Measurements from ENCODE around the gene BABAM2.
"Not testable (repeated sequence)": the region's sequence is repeated elsewhere in the genome, so short reads cannot be mapped to it uniquely, and the experiment has no call there.

The BABAM2 gene

GRCh38 chr2:28333606-28334526 is 443.3 kb downstream of the BABAM2 start:
- no peaks in the 10 kb centered on the region for H3K4me1 ChIP-seq
- H3K27me3 ChIP-seq (ENCODE audit: control insufficient read depth, insufficient read depth, low read length): no peaks in the 10 kb centered on the region
- no peak overlapping the region for H3K4me2 ChIP-seq (ENCODE audit: low read length)
- no peak overlapping the region for H3K9ac ChIP-seq
- H3K9me3 ChIP-seq (ENCODE audit: control insufficient read depth, low read length): no peaks in the 10 kb centered on the region
- no peak overlapping the region for H3K4me3 ChIP-seq (ENCODE audit: low read depth, low read length)
- no peak overlapping the region for H2AFZ ChIP-seq
- TF ChIP-seq CTCF (IDR thresholded peaks at IDR 0.05): no peak
- H3K79me2 ChIP-seq: no peaks in the 10 kb centered on the region
- no peaks in the 10 kb centered on the region for H3K36me3 ChIP-seq (ENCODE audit: control insufficient read depth, insufficient read depth, low read length)
- no peak overlapping the region for H3K27ac ChIP-seq

GRCh38 chr2:28334527-28334894 is 444.0 kb downstream of the BABAM2 start:
- Histone ChIP-seq H2AFZ (no peak overlapping the region), H3K4me1 (no peaks in the 10 kb centered on the region)

GRCh38 chr2:28335265-28335664 is 444.7 kb downstream of the BABAM2 start:
- H3K4me2 ChIP-seq (ENCODE audit: low read length); H3K27me3 ChIP-seq (ENCODE audit: control insufficient read depth, insufficient read depth, low read length); H3K9ac ChIP-seq; H3K36me3 ChIP-seq (ENCODE audit: control insufficient read depth, insufficient read depth, low read length); H3K4me1 ChIP-seq; H3K4me3 ChIP-seq (ENCODE audit: low read depth, low read length); H3K9me3 ChIP-seq (ENCODE audit: control insufficient read depth, low read length); H3K79me2 ChIP-seq; H3K27ac ChIP-seq; H2AFZ ChIP-seq: not testable (repeated sequence)

More at GRCh38 chr2:28334527-28334894, 444.0 kb downstream of the BABAM2 start:
- TF ChIP-seq CTCF (IDR thresholded peaks at IDR 0.05): no peak
- Histone ChIP-seq H3K36me3 (ENCODE audit: control insufficient read depth, insufficient read depth, low read length) (no peaks in the 10 kb centered on the region), H3K27ac (no peak overlapping the region), H3K9me3 (ENCODE audit: control insufficient read depth, low read length) (no peaks in the 10 kb centered on the region), H3K4me2 (ENCODE audit: low read length) (no peak overlapping the region), H3K79me2 (no peaks in the 10 kb centered on the region), H3K9ac (no peak overlapping the region), H3K4me3 (ENCODE audit: low read depth, low read length) (no peak overlapping the region), H3K27me3 (ENCODE audit: control insufficient read depth, insufficient read depth, low read length) (no peaks in the 10 kb centered on the region)

- Histone ChIP-seq H3K4me2 (ENCODE audit: low read length) (no peak overlapping the region), H3K27me3 (ENCODE audit: control insufficient read depth, insufficient read depth, low read length) (no peaks in the 10 kb centered on the region), H3K9ac (no peak overlapping the region), H2AFZ (no peak overlapping the region), H3K79me2 (no peaks in the 10 kb centered on the region), H3K36me3 (ENCODE audit: control insufficient read depth, insufficient read depth, low read length) (no peaks in the 10 kb centered on the region), H3K4me1 (no peaks in the 10 kb centered on the region), H3K9me3 (ENCODE audit: control insufficient read depth, low read length) (no peaks in the 10 kb centered on the region), H3K27ac (no peak overlapping the region), H3K4me3 (ENCODE audit: low read depth, low read length) (no peak overlapping the region)
- no peak for TF ChIP-seq CTCF (IDR thresholded peaks at IDR 0.05)
Measured at GRCh38 chr2:28335666-28336065, 445.1 kb downstream of the BABAM2 start.

- Histone ChIP-seq H3K4me3 (ENCODE audit: low read depth, low read length) (no peak overlapping the region), H3K27ac (no peak overlapping the region), H3K9me3 (ENCODE audit: control insufficient read depth, low read length) (no peaks in the 10 kb centered on the region), H3K4me1 (no peaks in the 10 kb centered on the region), H3K27me3 (ENCODE audit: control insufficient read depth, insufficient read depth, low read length) (no peaks in the 10 kb centered on the region), H2AFZ (no peak overlapping the region), H3K4me2 (ENCODE audit: low read length) (no peak overlapping the region), H3K36me3 (ENCODE audit: control insufficient read depth, insufficient read depth, low read length) (no peaks in the 10 kb centered on the region), H3K9ac (no peak overlapping the region), H3K79me2 (no peaks in the 10 kb centered on the region)
- TF ChIP-seq CTCF (IDR thresholded peaks at IDR 0.05): no peak
Measured at GRCh38 chr2:28336264-28336980, 445.9 kb downstream of the BABAM2 start.

Measured in parathyroid adenoma (tissue), 2 donors.